H1 (cell line): ENCODE data around the gene VAV2. TPM values are rescaled to one million over a fixed set of nuclear protein-coding genes. Genes with fewer than 3 reads are reported as not detected.

Source experiments
- CREB1 ChIP-seq: IDR thresholded peaks from 2 replicates; pipeline ENCODE4 v1.6.1; 2012; ENCODE audit warnings: inconsistent platforms
- JUND ChIP-seq: IDR thresholded peaks from 2 replicates; pipeline ENCODE4 v1.6.1; 2011; ENCODE audit warnings: mild to moderate bottlenecking, improper control_type of control experiment, low read length
- KDM1A ChIP-seq: fragments of 200-600, 300-600 bp; sonication (generic); IDR thresholded peaks from 2 replicates; pipeline ENCODE4 v1.7.1; 2016; ENCODE audit warnings: mild to moderate bottlenecking, low read length, borderline replicate concordance
- KDM5A ChIP-seq: fragments of 200-600 bp; IDR thresholded peaks from 2 replicates; pipeline ENCODE4 v1.7.1; 2012; ENCODE audit warnings: mild to moderate bottlenecking, low read length, inconsistent platforms, mixed read lengths
- SIN3A ChIP-seq, 2 experiments: IDR thresholded peaks in 1 of 2; conservative IDR thresholded peaks in 1 of 2; 2 replicates each; pipeline ENCODE4 v1.6.1; 2011 to 2012; ENCODE audit warnings: low read length in 2 of 2, improper control_type of control experiment in 1 of 2, low read depth in 1 of 2, mild to moderate bottlenecking in 1 of 2
- SRF ChIP-seq: IDR thresholded peaks from 2 replicates; pipeline ENCODE4 v1.6.1; 2011; ENCODE audit warnings: mild to moderate bottlenecking, low read depth, low read length, moderate library complexity
- TBP ChIP-seq: IDR thresholded peaks from 2 replicates; pipeline ENCODE4 v1.6.1; 2011; ENCODE audit warnings: low read depth, low read length, improper control_type of control experiment
- ZNF274 ChIP-seq: IDR thresholded peaks from 2 replicates; pipeline ENCODE4 v1.7.0; 2012; ENCODE audit warnings: low read length, borderline replicate concordance; ENCODE audit errors: extremely low read depth
- polyA plus RNA-seq, 7 experiments: library from polyadenylated mRNA; depleted of rRNA in 3 of 7; stranded (reverse) in 5 of 7; unstranded in 2 of 7; fragments of >200 nt in 5 of 7; fragments of 200-250 nt in 2 of 7; gene quantifications; 1 replicate in 5 of 7; 2 replicates in 1 of 7; 4 replicates in 1 of 7; pipeline versions ENCODE4 v1.2.1 to v1.2.3, GENCODE V29; 2011 to 2013; ENCODE audit warnings: missing spikeins in 2 of 7, mixed read lengths in 2 of 7
- total RNA-seq: library from RNA; stranded (reverse); fragmentation: NEBNext Ultra II Directional; extraction: Animal tissue kit (Norgen Biotek cat#: 25700); gene quantifications from 2 replicates; pipeline ENCODE4 v1.2.1, GENCODE V29; 2021
- TF ChIP-seq, protein P1 (sequence below): fragments of 300-600 bp; sonication (generic); IDR thresholded peaks from 2 replicates; pipeline ENCODE4 v1.7.1; 2012; ENCODE audit warnings: low read length, moderate library complexity, mild to moderate bottlenecking, inconsistent platforms; ENCODE audit not compliant: insufficient replicate concordance

Gene VAV2
- total and polyA plus RNA-seq, 2 of the 8 experiments (the other 6 are each of a cell fraction or from before 2014, with no cell fraction given): 13.6 to 37.6 TPM

GRCh38 chr9:134024828-134025605 is 32.9 kb upstream of the VAV2 start, which contains the start of gene BRD3OS (continued):
- TF ChIP-seq, protein P1, sequence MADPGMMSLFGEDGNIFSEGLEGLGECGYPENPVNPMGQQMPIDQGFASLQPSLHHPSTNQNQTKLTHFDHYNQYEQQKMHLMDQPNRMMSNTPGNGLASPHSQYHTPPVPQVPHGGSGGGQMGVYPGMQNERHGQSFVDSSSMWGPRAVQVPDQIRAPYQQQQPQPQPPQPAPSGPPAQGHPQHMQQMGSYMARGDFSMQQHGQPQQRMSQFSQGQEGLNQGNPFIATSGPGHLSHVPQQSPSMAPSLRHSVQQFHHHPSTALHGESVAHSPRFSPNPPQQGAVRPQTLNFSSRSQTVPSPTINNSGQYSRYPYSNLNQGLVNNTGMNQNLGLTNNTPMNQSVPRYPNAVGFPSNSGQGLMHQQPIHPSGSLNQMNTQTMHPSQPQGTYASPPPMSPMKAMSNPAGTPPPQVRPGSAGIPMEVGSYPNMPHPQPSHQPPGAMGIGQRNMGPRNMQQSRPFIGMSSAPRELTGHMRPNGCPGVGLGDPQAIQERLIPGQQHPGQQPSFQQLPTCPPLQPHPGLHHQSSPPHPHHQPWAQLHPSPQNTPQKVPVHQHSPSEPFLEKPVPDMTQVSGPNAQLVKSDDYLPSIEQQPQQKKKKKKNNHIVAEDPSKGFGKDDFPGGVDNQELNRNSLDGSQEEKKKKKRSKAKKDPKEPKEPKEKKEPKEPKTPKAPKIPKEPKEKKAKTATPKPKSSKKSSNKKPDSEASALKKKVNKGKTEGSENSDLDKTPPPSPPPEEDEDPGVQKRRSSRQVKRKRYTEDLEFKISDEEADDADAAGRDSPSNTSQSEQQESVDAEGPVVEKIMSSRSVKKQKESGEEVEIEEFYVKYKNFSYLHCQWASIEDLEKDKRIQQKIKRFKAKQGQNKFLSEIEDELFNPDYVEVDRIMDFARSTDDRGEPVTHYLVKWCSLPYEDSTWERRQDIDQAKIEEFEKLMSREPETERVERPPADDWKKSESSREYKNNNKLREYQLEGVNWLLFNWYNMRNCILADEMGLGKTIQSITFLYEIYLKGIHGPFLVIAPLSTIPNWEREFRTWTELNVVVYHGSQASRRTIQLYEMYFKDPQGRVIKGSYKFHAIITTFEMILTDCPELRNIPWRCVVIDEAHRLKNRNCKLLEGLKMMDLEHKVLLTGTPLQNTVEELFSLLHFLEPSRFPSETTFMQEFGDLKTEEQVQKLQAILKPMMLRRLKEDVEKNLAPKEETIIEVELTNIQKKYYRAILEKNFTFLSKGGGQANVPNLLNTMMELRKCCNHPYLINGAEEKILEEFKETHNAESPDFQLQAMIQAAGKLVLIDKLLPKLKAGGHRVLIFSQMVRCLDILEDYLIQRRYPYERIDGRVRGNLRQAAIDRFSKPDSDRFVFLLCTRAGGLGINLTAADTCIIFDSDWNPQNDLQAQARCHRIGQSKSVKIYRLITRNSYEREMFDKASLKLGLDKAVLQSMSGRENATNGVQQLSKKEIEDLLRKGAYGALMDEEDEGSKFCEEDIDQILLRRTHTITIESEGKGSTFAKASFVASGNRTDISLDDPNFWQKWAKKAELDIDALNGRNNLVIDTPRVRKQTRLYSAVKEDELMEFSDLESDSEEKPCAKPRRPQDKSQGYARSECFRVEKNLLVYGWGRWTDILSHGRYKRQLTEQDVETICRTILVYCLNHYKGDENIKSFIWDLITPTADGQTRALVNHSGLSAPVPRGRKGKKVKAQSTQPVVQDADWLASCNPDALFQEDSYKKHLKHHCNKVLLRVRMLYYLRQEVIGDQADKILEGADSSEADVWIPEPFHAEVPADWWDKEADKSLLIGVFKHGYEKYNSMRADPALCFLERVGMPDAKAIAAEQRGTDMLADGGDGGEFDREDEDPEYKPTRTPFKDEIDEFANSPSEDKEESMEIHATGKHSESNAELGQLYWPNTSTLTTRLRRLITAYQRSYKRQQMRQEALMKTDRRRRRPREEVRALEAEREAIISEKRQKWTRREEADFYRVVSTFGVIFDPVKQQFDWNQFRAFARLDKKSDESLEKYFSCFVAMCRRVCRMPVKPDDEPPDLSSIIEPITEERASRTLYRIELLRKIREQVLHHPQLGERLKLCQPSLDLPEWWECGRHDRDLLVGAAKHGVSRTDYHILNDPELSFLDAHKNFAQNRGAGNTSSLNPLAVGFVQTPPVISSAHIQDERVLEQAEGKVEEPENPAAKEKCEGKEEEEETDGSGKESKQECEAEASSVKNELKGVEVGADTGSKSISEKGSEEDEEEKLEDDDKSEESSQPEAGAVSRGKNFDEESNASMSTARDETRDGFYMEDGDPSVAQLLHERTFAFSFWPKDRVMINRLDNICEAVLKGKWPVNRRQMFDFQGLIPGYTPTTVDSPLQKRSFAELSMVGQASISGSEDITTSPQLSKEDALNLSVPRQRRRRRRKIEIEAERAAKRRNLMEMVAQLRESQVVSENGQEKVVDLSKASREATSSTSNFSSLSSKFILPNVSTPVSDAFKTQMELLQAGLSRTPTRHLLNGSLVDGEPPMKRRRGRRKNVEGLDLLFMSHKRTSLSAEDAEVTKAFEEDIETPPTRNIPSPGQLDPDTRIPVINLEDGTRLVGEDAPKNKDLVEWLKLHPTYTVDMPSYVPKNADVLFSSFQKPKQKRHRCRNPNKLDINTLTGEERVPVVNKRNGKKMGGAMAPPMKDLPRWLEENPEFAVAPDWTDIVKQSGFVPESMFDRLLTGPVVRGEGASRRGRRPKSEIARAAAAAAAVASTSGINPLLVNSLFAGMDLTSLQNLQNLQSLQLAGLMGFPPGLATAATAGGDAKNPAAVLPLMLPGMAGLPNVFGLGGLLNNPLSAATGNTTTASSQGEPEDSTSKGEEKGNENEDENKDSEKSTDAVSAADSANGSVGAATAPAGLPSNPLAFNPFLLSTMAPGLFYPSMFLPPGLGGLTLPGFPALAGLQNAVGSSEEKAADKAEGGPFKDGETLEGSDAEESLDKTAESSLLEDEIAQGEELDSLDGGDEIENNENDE: no peak
- no peak for TF ChIP-seq JUND
- peak; percentile 7; the same call in 1 of the 2 replicates for TF ChIP-seq KDM1A
- peak; percentile 65 for TF ChIP-seq CREB1
- TF ChIP-seq ZNF274: no peak
- TF ChIP-seq TBP: no peak
- TF ChIP-seq SRF: peak; percentile 97
- TF ChIP-seq KDM5A: no peak
- peak; percentile 87 to 94; a peak in 3 of 4 replicates for TF ChIP-seq SIN3A (conservative IDR thresholded peaks at IDR 0.05 in 1 of 2, IDR thresholded peaks at IDR 0.05 in 1 of 2; ENCODE audit: low read depth in 1 of 2, low read length in 2 of 2)
